ENCODE measurements around the gene AFF1. TPM values are rescaled to one million over a fixed set of nuclear protein-coding genes. Genes with fewer than 3 reads are reported as not detected.

The AFF1 gene
- total RNA-seq, 2 experiments from 2014 or later, result 28.7 to 69.7 TPM

- Histone ChIP-seq H2AFZ (ENCODE audit: low read length) (no peak overlapping the region), H3K4me1 (ENCODE audit: insufficient read depth, low read length, poor library complexity, severe bottlenecking) (peaks cover 24% of the 10 kb centered on the region), H3K27ac (ENCODE audit: low read depth, low read length, poor library complexity, severe bottlenecking) (no peak overlapping the region), H4K20me1 (ENCODE audit: insufficient read depth, low read length) (peaks cover 10% of the 10 kb centered on the region; the same call in 1 of the 2 replicates), H3K9me2 (ENCODE audit: insufficient read depth, low read length) (no peaks in the 10 kb centered on the region), H3K9me3 (ENCODE audit: low read length) (no peaks in the 10 kb centered on the region), H3K4me2 (ENCODE audit: low read length) (no peak overlapping the region), H3K36me3 (ENCODE audit: insufficient read depth, low read length) (peaks cover 28% of the 10 kb centered on the region), H3K79me2 (ENCODE audit: insufficient read depth, low read depth, low read length) (peaks cover 25% of the 10 kb centered on the region; the same call in 1 of the 2 replicates), H3K4me3 (ENCODE audit: low read depth, low read length, poor library complexity, severe bottlenecking) (no peak overlapping the region)
- no TSS peak for BruUV-seq (replicated peaks)
- intact Hi-C loops (cut with micrococcal nuclease; ENCODE audit: unreplicated experiment), result no loop called here
- TF ChIP-seq CTCF (conservative IDR thresholded peaks at IDR 0.05; ENCODE audit: low read length), result no peak
- no peak for TF ChIP-seq EZH2phosphoT487 (IDR thresholded peaks at IDR 0.05; ENCODE audit: borderline replicate concordance, low read depth, low read length)
- POLR2A ChIA-PET, result no interaction called here
- CTCF ChIA-PET (ENCODE audit: unreplicated experiment), result no interaction called here
- no peak for DNase-seq (ENCODE audit: low spot score)
Measured at GRCh38 chr4:87044511-87045233, 109.9 kb downstream of the AFF1 start.

DNA sequence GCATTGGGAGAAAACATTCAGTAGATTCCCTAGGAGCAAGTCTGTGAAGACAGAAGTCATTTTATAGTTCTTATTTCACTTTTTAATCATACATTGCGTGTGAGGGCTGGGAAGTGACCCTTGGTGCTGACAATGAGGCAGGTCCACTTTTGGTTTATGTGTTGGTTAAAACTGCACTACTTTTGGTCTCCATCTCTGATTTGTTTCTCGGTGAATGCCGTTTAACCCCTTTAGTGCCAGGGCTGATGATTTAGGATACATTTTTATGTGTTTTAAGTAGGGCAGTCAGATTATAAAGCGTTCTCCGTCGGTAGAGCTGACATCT lies 110.4 kb downstream of the AFF1 start:
- intact Hi-C loops (cut with micrococcal nuclease; ENCODE audit: unreplicated experiment), result no loop called here
- H3K27ac ChIP-seq (ENCODE audit: low read depth, low read length, poor library complexity, severe bottlenecking), result no peak overlapping the region
- H3K79me2 ChIP-seq (ENCODE audit: insufficient read depth, low read depth, low read length), result peaks cover 25% of the 10 kb centered on the region; the same call in 1 of the 2 replicates
- DNase-seq (ENCODE audit: low spot score), result no peak
- peaks cover 28% of the 10 kb centered on the region for H3K36me3 ChIP-seq (ENCODE audit: insufficient read depth, low read length)
- no peak overlapping the region for H3K4me2 ChIP-seq (ENCODE audit: low read length)
- H4K20me1 ChIP-seq (ENCODE audit: insufficient read depth, low read length), result peaks cover 10% of the 10 kb centered on the region; the same call in 1 of the 2 replicates
- BruUV-seq (replicated peaks), result no TSS peak
- peaks cover 24% of the 10 kb centered on the region for H3K4me1 ChIP-seq (ENCODE audit: insufficient read depth, low read length, poor library complexity, severe bottlenecking)
- no peak overlapping the region for H2AFZ ChIP-seq (ENCODE audit: low read length)
- TF ChIP-seq CTCF (conservative IDR thresholded peaks at IDR 0.05; ENCODE audit: low read length) (no peak), EZH2phosphoT487 (IDR thresholded peaks at IDR 0.05; ENCODE audit: borderline replicate concordance, low read depth, low read length) (no peak)
- no peaks in the 10 kb centered on the region for H3K9me2 ChIP-seq (ENCODE audit: insufficient read depth, low read length)
- no peaks in the 10 kb centered on the region for H3K9me3 ChIP-seq (ENCODE audit: low read length)
- H3K4me3 ChIP-seq (ENCODE audit: low read depth, low read length, poor library complexity, severe bottlenecking), result no peak overlapping the region
- ChIA-PET CTCF (ENCODE audit: unreplicated experiment) (no interaction called here), POLR2A (interaction anchor here (0.7 kb wide), 1 partner anchor 40 kb away, joined by 4 read pairs; no protein-coding TSS in a partner anchor)

DNA sequence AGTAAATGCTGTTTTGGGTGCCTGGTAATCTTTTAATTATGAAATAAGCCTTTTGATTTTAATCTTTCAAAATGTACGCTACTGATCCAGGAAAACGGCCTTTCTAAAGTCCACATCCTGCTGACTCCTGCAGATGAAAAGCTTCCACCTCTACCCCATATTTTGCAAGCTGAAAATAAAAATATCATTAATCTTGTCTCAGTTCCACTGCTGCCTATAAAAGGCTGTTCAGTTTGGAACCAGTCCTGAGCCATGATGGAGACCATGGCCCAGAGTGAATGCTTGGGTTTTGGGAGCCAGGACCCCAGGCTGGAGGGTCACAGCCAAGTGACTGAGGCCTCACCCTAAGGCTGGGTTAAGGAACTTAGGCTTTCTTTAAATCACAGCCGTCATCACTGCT lies 110.8 kb downstream of the AFF1 start:
- Histone ChIP-seq H3K9me2 (ENCODE audit: insufficient read depth, low read length) (no peaks in the 10 kb centered on the region), H3K4me3 (ENCODE audit: low read depth, low read length, poor library complexity, severe bottlenecking) (no peak overlapping the region), H3K9me3 (ENCODE audit: low read length) (no peaks in the 10 kb centered on the region), H3K79me2 (ENCODE audit: insufficient read depth, low read depth, low read length) (peaks cover 25% of the 10 kb centered on the region; the same call in 1 of the 2 replicates), H4K20me1 (ENCODE audit: insufficient read depth, low read length) (peaks cover 10% of the 10 kb centered on the region; the same call in 1 of the 2 replicates), H3K36me3 (ENCODE audit: insufficient read depth, low read length) (peaks cover 30% of the 10 kb centered on the region), H3K4me2 (ENCODE audit: low read length) (no peak overlapping the region), H3K4me1 (ENCODE audit: insufficient read depth, low read length, poor library complexity, severe bottlenecking) (peaks cover 24% of the 10 kb centered on the region), H2AFZ (ENCODE audit: low read length) (no peak overlapping the region), H3K27ac (ENCODE audit: low read depth, low read length, poor library complexity, severe bottlenecking) (no peak overlapping the region)
- POLR2A ChIA-PET, result interaction anchor here (0.7 kb wide), 1 partner anchor 40 kb away, joined by 4 read pairs; no protein-coding TSS in a partner anchor
- CTCF ChIA-PET (ENCODE audit: unreplicated experiment), result no interaction called here
- intact Hi-C loops (cut with micrococcal nuclease; ENCODE audit: unreplicated experiment), result no loop called here
- no TSS peak for BruUV-seq (replicated peaks)
- DNase-seq (ENCODE audit: low spot score), result no peak
- no peak for TF ChIP-seq EZH2phosphoT487 (IDR thresholded peaks at IDR 0.05; ENCODE audit: borderline replicate concordance, low read depth, low read length)
- TF ChIP-seq CTCF (conservative IDR thresholded peaks at IDR 0.05; ENCODE audit: low read length), result no peak
